ENCODE data around the gene KLHL29. TPM values are rescaled to one million over a fixed set of nuclear protein-coding genes. Genes with fewer than 3 reads are reported as not detected.
A peak's percentile ranks its signal among the peaks of the same experiment; 100 is the strongest.

The KLHL29 gene
- total and polyA plus RNA-seq, 2 of the 13 experiments (the other 11 are each of a cell fraction or from before 2014, with no cell fraction given): 0.01 TPM; not detected in 1

- TF ChIP-seq ZNF652 (CRISPR knock-in tag; IDR thresholded peaks at IDR 0.05; ENCODE audit: borderline replicate concordance, low read depth): no peak
- no peak for TF ChIP-seq ZNF367 (CRISPR knock-in tag; IDR thresholded peaks at IDR 0.05; ENCODE audit: borderline replicate concordance)
- TF ChIP-seq ZNF749 (CRISPR knock-in tag; IDR thresholded peaks at IDR 0.05; ENCODE audit: borderline replicate concordance): no peak
- TF ChIP-seq MLXIP (CRISPR knock-in tag; IDR thresholded peaks at IDR 0.05; ENCODE audit: borderline replicate concordance): no peak
- TF ChIP-seq SMARCE1 (IDR thresholded peaks at IDR 0.05; ENCODE audit: borderline replicate concordance): no peak
These were observed 21.1 kb upstream of the KLHL29 start (continued) for GRCh38 chr2:23363831-23364230.

DNA sequence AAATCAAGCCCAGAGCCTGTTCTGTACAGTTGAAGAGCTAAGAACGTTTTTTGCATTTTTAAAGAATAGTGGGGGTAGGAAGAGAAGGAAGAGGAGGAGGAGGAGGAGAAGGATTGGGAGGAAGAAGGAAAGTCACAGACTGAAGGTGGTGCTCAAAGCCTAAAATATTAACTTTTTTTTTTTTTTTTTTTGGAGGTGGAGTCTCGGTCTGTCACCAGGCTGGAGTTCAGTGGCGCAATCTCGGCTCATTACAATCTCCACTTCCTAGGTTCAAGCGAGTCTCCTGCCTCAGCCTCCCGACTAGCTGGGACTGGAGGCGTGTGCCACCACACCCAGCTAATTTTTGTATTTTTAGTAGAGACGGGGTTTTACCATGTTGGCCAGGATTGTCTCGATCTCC is 18.3 kb upstream of the KLHL29 start:
- in situ Hi-C loops (cut with HindIII; ENCODE audit: extremely low pct_ligation_motif_present, low pct_unique_long_range_greater_than_20kb): no loop called here
- no peaks in the 10 kb centered on the region; a peak in 1 of 5 replicates for H3K27me3 ChIP-seq (ENCODE audit: control insufficient read depth in 1 of 2, insufficient read depth in 2 of 2, low read length in 2 of 2)
- intact Hi-C loops (cut with micrococcal nuclease; ENCODE audit: unreplicated experiment): no loop called here
- H3K79me2 ChIP-seq (ENCODE audit: insufficient read depth, low read length): no peaks in the 10 kb centered on the region
- no peak overlapping the region for H3K9ac ChIP-seq (ENCODE audit: insufficient read depth, low read depth, low read length)
- H4K20me1 ChIP-seq (ENCODE audit: insufficient read depth, low read length): no peaks in the 10 kb centered on the region
- no peak overlapping the region for H2AFZ ChIP-seq (ENCODE audit: low read length)
- no peak overlapping the region for H3K4me2 ChIP-seq (ENCODE audit: low read depth, low read length)
- ChIA-PET CTCF (ENCODE audit: low intra/inter-chr PET ratio, low total read pairs) (no interaction called here), POLR2A (no interaction called here)
- no peak for DNase-seq (ENCODE audit: low spot score)
- no peaks in the 10 kb centered on the region for H3K9me3 ChIP-seq (ENCODE audit: low read length)
- H3K36me3 ChIP-seq (replicated peaks in 1 of 2; ENCODE audit: control insufficient read depth in 1 of 2, insufficient read depth in 2 of 2, low read length in 2 of 2): no peaks in the 10 kb centered on the region
- TF ChIP-seq ZNF7 (CRISPR knock-in tag; IDR thresholded peaks at IDR 0.05): no peak
- peak; percentile 46; the same call in 1 of the 2 replicates for TF ChIP-seq ZNF362 (CRISPR knock-in tag; IDR thresholded peaks at IDR 0.05; ENCODE audit: borderline replicate concordance)
- no peak for FAIRE-seq
- 26% methylated on average over 9 of the region's 9 CpGs for WGBS (ENCODE audit: low lambda C conversion rate)
- no TSS peak for BruUV-seq (replicated peaks)
- no peak overlapping the region for H3K4me3 ChIP-seq (replicated peaks in 1 of 3; ENCODE audit: insufficient read depth in 1 of 3, low read depth in 2 of 3, low read length in 3 of 3)
- ATAC-seq: no peak
- H3K27ac ChIP-seq (ENCODE audit: extremely low read length, insufficient read depth, low read length): no peak overlapping the region
- H3K4me1 ChIP-seq (ENCODE audit: insufficient read depth, low read length): no peaks in the 10 kb centered on the region

All from HepG2 (cell line).